ENCODE results near the gene PEX3.
"Not testable (repeated sequence)": the region's sequence is repeated elsewhere in the genome, so short reads cannot be mapped to it uniquely, and the experiment has no call there.

Gene PEX3

DNA sequence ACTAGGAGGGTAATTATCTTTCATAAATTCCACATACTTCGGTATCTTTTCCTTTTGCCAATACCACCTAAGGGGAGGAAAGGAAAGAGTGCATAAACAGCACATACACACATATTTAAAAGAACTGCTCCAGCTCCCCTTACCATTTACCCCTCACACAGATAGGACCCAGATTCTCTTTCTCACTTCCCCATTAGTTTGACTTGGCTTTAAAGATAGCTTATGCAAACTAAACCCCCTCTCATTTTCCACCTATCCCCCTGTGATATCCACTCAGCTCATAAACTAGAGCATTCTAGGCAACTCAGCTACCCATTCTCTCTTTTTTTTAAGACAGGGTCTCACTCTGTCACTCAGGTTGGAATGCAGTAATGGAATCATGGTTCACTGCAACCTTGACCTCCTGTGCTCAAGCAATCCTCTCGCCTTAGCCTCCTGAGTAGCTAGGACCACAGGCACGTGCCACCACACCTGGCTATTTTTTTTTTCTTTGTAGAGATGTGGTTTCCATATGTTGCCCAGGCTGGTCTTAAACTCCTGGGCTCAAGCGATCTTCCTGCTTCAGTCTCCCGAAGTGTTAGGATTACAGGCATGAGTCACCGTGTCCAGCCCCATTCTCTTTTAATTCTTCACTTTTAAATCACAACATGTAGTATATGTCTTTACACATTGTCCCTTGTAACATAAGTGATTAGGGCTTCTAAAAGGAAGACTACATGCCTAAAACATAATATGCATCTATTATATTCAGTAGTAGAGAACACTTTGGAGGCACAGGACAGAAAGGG lies 56.9 kb downstream of the PEX3 start:
- no peak for DNase-seq

GRCh38 chr6:143510326-143510725 lies 59.7 kb downstream of the PEX3 start:
- not testable (repeated sequence) for DNase-seq

DNA sequence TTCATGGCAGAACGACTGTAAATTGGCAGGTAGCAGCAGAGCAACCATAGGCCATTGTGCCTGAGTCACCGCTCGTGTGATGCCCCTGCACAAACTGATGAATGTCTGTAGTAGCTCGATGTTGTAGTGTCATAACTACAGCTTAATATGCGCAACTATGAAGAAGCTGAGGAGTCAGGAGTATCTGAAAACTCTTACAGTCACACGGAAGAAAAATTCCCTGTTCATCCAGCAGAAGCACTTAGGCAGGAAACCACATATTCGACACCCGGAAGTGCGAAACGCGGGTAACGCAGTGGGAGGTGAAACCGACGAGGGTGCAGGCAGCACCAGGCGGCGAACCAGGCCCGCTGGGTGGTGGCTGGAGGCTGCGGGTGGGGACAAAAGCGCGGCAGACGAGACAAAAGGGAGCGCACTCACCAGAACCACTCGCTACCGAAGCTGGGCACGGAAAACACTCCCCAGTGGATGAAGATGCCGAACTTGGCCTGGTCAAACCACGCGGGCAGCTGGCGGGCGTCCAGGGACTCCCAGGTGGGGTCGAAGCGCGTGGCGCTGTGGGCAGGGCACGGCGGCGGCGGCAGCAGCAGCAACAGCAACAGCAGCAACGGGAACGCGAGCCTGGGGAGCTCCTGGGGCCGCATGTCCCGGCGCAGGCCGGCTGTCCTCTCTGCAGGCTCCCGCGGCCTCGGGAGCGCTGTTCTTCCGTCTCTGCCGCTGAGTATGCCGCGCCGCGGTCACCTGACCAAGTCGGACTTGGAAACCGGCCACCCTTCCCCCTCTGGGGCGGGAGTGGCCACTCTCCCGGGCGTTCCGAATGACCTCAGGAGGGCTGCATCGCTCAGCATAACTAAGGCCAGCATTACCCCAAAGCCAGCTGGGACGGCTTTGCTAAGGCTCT lies 60.6 kb downstream of the PEX3 start, which contains the start of gene FUCA2:
TSS of gene FUCA2 (minus strand) at position 730 of the 901 bp plus-strand sequence. CDS start at position 644, 86 bp downstream.
- DNase-seq = peak; percentile 74

DNA sequence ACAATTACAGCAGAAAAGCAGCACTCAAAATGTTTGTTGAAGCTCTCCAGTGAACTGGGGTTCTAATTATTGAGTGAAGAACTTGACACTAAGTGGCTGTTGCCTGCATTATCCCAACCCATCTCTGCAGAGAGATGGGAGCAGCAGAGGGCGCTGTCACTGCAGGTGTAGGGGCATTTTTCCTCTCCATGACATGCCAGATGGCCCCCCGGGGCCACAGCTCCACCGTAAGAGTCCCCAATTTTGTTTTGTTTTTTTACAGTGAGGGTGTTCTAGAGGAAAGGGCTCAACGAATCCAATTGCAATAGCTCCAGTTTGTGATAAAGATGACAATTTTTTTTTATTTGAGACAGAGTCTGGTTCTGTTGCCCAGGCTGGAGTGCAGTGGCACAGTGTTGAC lies 62.8 kb downstream of the PEX3 start:
- no peak for DNase-seq

GRCh38 chr6:143515061-143515760 lies 64.6 kb downstream of the PEX3 start:
- DNase-seq = peak; percentile 61

GRCh38 chr6:143515766-143516355 lies 65.3 kb downstream of the PEX3 start:
- DNase-seq = no peak

DNA sequence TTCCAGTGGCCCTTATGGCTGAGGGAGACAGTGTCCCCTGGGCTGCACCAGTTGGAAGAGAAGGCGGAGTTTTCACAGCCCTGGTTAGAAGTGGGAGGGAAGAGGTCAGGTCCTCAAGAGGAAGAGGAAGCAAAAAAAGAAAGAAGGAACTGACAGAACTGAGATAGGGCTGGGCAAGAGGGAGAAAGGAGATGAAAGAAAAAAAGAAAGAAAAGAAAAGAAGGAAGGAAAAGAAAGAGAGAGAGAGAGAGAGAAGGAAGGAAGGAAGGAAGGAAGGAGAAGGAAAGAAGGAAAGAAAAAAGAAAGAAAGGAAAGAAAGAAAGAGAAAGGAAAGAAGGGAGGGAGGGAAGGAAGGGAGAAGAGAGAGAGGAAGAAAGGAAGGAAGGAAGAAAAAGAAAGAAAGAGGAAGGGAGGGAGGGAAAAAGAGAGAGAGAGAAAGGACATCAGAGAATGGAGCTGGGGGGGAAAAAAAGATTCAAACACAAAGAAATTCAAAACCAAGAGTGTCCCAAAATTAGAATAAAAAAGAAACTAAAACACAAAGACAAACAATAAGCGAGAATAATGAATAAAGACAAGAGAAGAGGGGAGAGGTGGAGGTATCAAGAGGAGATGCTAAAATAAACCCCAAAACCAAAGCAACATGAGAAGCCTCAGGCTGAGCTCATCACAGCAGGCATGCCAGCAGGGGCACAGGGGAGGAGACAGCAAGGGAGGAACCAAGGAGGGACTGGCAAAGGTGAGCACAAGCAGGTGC lies 66.3 kb downstream of the PEX3 start:
- DNase-seq = peak; percentile 42

GRCh38 chr6:143517447-143517773 lies 66.8 kb downstream of the PEX3 start:
- DNase-seq = no peak

DNA sequence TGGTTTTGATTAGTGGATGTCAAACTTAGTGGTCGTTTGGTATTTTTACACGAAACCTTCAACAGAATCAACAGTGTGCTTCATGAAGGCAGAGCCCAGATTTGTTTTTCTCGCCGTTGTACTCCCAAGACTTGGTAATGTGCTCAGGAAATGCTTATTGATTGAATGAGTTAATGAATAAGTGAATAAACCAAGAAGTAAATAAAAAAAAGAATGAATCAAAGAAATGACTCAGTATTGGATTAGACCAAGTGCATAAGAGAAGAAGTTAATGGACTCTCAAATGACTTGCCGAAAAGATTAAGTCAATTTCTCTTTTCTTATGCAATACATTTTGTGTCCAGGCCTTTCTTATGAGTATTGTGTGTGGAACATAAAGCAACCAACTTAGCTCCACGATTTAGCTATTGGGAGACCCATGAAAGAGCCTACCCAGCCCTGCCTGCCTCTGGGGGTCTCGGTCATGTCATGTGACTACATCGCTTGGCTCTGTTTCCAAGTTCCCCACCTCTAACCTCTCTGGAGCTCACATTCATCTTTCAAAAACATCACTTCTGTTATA lies 71.5 kb downstream of the PEX3 start:
- no peak for DNase-seq

DNA sequence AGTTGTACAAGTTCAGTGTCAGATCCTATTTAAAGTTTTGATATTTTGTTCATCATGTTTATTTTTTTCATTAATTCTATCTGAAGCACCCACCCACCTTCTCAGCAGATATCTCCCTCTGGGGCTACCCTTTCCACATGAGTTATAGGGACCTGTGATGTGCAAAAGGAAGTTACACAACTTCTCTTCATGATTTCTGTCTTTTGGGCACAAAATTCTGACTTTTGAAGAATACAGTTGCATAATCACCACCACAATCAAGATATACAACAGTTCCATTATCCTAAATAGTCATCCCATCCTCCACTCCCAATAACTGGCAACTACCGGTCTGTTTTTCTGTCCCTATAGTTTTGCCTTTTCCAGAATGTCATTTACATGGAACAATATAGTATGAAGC lies 74.8 kb downstream of the PEX3 start:
- DNase-seq = no peak

GRCh38 chr6:143527677-143528076 lies 77.1 kb downstream of the PEX3 start:
- DNase-seq = no peak

DNA sequence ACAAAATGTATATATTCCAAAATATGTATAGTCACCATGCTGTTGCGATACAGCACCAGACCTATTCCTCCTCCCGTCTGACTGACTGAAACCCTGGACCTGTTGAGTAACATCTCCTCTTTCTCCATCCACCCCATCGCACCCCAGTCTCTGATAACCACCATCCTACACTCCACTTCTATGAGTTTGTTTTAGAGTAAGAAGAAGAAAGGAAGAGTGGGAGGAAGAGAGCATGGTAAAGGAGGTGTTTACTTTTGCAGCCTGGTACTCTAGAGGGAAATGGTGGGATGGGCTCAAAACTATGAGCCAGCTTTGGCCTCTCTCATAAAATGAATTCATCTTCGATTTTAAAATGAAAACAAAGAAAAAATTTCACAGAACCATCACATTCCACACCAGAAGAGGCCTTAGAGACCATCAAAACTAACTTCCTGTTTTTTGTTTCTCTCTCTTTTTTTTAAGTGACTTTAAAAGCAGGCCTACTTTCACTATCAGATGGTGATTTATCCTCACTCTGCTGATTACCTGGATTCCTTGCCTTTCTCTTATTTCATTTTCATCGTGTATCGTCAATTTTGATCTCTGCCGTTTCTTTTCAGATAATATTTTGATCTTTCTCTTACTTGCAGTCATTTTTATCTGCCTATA lies 77.7 kb downstream of the PEX3 start:
- DNase-seq = no peak

- DNase-seq = no peak
Measured at GRCh38 chr6:143529095-143529494, 78.5 kb downstream of the PEX3 start.

GRCh38 chr6:143531720-143532499 lies 81.3 kb downstream of the PEX3 start:
- DNase-seq = no peak

DNA sequence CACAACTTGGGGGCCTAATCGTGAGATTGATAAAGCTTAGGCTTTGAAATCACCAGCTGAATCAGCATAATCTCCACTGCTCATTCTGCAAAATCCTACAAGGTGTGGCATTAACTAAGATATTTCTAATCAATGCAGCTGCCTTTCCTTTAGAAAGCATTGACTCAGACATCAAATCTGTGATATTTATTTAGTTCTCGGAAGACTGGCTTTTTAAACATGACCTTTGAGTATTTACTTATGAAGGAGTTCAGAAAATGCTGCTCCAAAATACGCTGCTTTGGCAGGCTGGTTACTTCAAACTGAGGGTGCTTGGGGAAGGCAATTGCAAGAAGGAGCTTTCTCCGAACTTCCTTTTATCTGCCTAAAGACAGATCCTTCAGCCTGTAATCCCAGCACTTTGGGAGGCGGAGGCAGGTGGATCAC lies 84.6 kb downstream of the PEX3 start:
- no peak for DNase-seq

DNA sequence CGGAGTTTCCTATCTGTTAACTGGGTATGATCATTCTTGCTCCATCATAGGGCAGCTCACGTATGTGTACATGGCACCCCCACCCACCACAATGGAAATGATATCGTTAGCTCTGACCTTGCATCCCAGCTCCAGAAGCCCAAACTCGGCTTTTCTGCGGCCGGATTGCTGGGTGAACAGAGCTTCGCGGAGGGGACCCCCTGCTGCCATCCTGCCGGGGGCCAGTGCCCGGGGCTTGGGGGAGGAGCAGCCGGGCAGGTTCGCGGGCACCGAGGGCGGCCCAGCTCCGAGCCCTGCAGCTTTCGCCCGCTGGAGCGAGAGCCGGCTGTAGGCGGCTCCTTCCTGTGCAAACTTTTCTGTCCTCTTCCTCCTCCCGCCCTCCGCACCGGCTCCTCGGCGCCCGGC lies 85.9 kb downstream of the PEX3 start:
- DNase-seq = peak; percentile 6

DNA sequence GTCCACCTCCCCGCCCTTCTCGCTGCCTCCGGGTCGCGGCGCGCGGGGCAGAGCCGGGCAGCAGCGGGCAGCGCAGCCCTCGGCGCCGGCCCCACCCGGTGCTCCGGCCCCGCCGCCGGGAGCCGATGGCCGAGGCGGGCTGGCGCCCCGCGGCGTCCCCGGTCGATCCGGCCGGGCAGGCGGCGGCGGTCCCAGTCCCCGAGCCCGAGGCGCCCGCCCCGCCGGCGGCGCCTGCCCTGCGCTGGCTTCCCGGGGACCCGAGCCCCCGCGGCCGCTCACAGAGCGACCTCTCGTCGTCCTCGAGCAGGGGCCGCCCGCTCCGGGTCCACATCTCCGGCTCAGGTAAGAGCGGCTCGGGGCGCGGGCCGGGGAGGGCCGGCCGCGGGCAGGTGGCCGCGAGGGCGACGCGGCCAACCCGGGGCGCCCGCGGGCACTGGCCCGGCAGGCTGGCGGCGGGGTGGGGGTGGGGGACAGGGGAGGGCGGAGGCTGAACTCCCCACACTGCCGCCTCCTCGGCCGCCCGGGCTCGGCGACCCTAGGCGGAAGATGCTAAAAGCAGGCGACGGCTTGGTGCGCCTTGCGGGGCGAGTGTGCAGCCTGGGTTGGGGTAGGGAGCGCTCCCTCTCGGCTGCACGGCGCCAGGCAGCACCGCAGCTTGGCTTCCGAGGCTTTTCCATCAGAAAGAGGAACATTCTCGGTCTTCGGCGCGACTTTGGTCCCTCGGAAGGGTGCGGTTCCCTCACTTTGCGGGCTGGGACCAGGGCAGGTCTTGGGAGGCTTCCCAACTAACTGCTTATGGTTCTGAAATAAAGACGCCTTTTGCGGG lies 86.5 kb downstream of the PEX3 start:
- DNase-seq = peak; percentile 15

DNA sequence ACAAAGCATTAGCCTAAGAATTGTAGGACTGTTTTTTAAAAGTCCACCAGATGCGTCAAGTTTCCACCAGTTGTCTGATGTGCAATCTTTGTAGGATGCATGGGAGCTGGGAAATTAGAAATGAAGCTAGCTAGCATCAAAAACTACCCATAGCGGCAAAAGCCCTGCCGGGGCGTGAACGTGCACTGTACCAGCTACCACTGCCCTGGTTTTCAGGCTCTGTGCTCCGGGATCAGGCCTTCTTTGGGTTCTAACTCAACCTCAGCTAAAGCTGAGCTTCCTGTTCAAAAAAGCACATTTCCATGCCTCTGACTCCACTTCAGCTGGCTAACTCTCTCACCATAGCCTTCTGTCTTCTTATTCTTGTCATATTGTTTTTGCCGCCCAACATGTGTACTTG lies 87.8 kb downstream of the PEX3 start:
- no peak for DNase-seq

DNA sequence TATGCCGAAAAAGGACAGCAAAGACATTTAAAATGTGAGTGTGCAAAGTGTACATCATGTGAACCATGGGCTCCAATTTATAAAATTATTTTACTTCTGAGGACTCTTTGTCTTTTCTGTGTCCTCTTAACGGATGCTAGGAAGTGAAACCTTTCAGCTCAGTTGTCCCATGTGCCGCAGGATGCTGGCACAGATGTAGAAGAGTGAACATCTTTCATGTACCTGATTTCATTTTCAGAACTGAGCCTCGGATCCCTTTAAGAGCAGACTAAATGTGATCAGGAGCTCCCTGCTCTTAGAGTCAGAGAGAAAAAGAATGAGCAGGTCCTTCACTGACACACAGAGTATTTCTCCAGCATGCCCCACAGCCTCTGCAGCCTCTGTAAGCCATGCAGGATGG lies 88.5 kb downstream of the PEX3 start:
- DNase-seq = no peak

DNA sequence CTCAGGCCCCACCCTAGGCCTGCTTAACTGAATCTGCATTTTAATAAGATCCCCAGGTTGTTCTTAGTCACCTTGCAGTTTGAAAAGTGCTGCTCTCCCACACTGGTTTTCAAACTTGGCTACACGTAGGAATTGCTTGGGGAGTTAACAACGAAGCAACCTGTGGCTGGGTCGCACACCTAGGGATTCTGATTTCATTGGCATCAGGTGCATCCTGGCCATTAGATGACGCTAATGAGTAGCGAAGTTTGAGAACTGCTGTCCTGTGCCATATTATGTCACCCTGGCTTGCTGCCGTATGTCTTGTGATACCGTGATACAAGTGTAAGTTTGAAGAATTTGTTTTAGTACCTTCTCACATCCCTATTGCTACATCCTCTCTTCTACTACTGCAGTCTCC lies 89.1 kb downstream of the PEX3 start:
- DNase-seq = no peak

Data from DMS79 treated with DMSO at 0.1 percent for 48 hours (cell line).